Loucy (cell line): ENCODE data around the gene NEO1.

ENCODE experiments used
- H2AFZ ChIP-seq: fragments of 200-600 bp; sonication (generic); 2 replicates; pipeline ENCODE4 v1.6.0; 2016; ENCODE audit warnings: antibody characterized with exemption, mild to moderate bottlenecking, low read length, moderate library complexity
- H3F3A ChIP-seq: fragments of 200-600 bp; 2 replicates; pipeline ENCODE4 v1.6.0; 2016; ENCODE audit warnings: antibody characterized with exemption, low read depth, mild to moderate bottlenecking
- H3K27me3 ChIP-seq: fragments of 200-600 bp; sonication (generic); 2 replicates; pipeline ENCODE4 v1.6.1; 2014; ENCODE audit warnings: low read length, mild to moderate bottlenecking; ENCODE audit not compliant: insufficient read depth, poor library complexity, severe bottlenecking
- H3K36me3 ChIP-seq: fragments of 200-600 bp; sonication (generic); 2 replicates; pipeline ENCODE4 v1.6.1; 2016; ENCODE audit warnings: low read length; ENCODE audit not compliant: insufficient read depth
- H3K4me1 ChIP-seq: fragments of 200-600 bp; sonication (generic); 2 replicates; pipeline ENCODE4 v1.5.1; 2014; ENCODE audit warnings: low read length, mild to moderate bottlenecking; ENCODE audit not compliant: insufficient read depth, poor library complexity, severe bottlenecking
- H3K4me2 ChIP-seq: fragments of 200-600 bp; sonication (generic); 2 replicates; pipeline ENCODE4 v1.6.0; 2014; ENCODE audit warnings: antibody characterized with exemption, low read length, low read depth, mild to moderate bottlenecking; ENCODE audit not compliant: poor library complexity, severe bottlenecking
- H3K4me3 ChIP-seq: fragments of 200-600 bp; sonication (generic); 2 replicates; pipeline ENCODE4 v1.5.1; 2014; ENCODE audit warnings: low read length, mild to moderate bottlenecking, mixed read lengths; ENCODE audit not compliant: poor library complexity, severe bottlenecking
- H3K79me2 ChIP-seq: fragments of 200-600 bp; sonication (generic); 2 replicates; pipeline ENCODE4 v1.6.1; 2014; ENCODE audit warnings: low read length; ENCODE audit not compliant: insufficient read depth
- H3K9ac ChIP-seq: fragments of 200-600 bp; sonication (generic); 2 replicates; pipeline ENCODE4 v1.6.0; 2014; ENCODE audit warnings: mild to moderate bottlenecking, low read depth, low read length, moderate library complexity; ENCODE audit not compliant: poor library complexity, severe bottlenecking
- H3K9me2 ChIP-seq: fragments of 200-600 bp; sonication (generic); replicated peaks from 2 replicates; pipeline ENCODE4 v1.6.1; 2016; ENCODE audit warnings: low read depth, low read length, mixed read lengths
- H3K9me3 ChIP-seq: fragments of 200-600 bp; sonication (generic); 2 replicates; pipeline ENCODE4 v1.6.1; 2014; ENCODE audit warnings: mild to moderate bottlenecking, antibody characterized with exemption, low read length, low read depth; ENCODE audit not compliant: insufficient read depth
- H4K20me1 ChIP-seq: fragments of 200-600 bp; sonication (generic); 2 replicates; pipeline ENCODE4 v1.6.0; 2014; ENCODE audit warnings: antibody characterized with exemption, low read length, mild to moderate bottlenecking; ENCODE audit not compliant: insufficient read depth, poor library complexity, severe bottlenecking
- CTCF ChIP-seq: fragments of 200-600 bp; sonication (generic); conservative IDR thresholded peaks from 2 replicates; pipeline ENCODE4 v1.5.1; 2014; ENCODE audit warnings: mild to moderate bottlenecking, antibody characterized with exemption, low read length
- EZH2phosphoT487 ChIP-seq: fragments of 200-600 bp; IDR thresholded peaks from 2 replicates; pipeline ENCODE4 v1.6.1; 2018; ENCODE audit warnings: antibody characterized with exemption, mild to moderate bottlenecking, moderate library complexity, borderline replicate concordance

Gene NEO1

GRCh38 chr15:73168487-73168886, 116.2 kb downstream of the NEO1 start:
- Histone ChIP-seq H3K27me3 (no peaks in the 10 kb centered on the region), H3K9me2 (no peaks in the 10 kb centered on the region), H3K4me2 (no peak overlapping the region), H3K9me3 (no peaks in the 10 kb centered on the region), H4K20me1 (no peaks in the 10 kb centered on the region), H2AFZ (no peak overlapping the region), H3K36me3 (no peaks in the 10 kb centered on the region), H3K4me3 (no peak overlapping the region), H3F3A (no peaks in the 10 kb centered on the region), H3K79me2 (no peaks in the 10 kb centered on the region), H3K4me1 (no peaks in the 10 kb centered on the region), H3K9ac (no peak overlapping the region)
- TF ChIP-seq CTCF, result no peak
- TF ChIP-seq EZH2phosphoT487, result no peak

- no peaks in the 10 kb centered on the region for H3K27me3 ChIP-seq
- no peak for TF ChIP-seq CTCF
- TF ChIP-seq EZH2phosphoT487, result no peak
- H3F3A ChIP-seq, result no peaks in the 10 kb centered on the region
- no peaks in the 10 kb centered on the region for H4K20me1 ChIP-seq
- no peak overlapping the region for H2AFZ ChIP-seq
- no peaks in the 10 kb centered on the region for H3K36me3 ChIP-seq
- H3K79me2 ChIP-seq, result no peaks in the 10 kb centered on the region
- H3K9me3 ChIP-seq, result no peaks in the 10 kb centered on the region
- no peak overlapping the region for H3K4me2 ChIP-seq
- no peaks in the 10 kb centered on the region for H3K4me1 ChIP-seq
- H3K4me3 ChIP-seq, result no peak overlapping the region
- no peaks in the 10 kb centered on the region for H3K9me2 ChIP-seq
- H3K9ac ChIP-seq, result no peak overlapping the region
Observed at GRCh38 chr15:73171711-73172110, 119.4 kb downstream of the NEO1 start.

- no peak overlapping the region for H2AFZ ChIP-seq
- no peak overlapping the region for H3K9ac ChIP-seq
- no peaks in the 10 kb centered on the region for H3K27me3 ChIP-seq
- H3K4me3 ChIP-seq, result no peak overlapping the region
- no peaks in the 10 kb centered on the region for H3F3A ChIP-seq
- no peak for TF ChIP-seq CTCF
- TF ChIP-seq EZH2phosphoT487, result no peak
- no peaks in the 10 kb centered on the region for H3K79me2 ChIP-seq
- no peaks in the 10 kb centered on the region for H4K20me1 ChIP-seq
- no peaks in the 10 kb centered on the region for H3K9me3 ChIP-seq
- no peaks in the 10 kb centered on the region for H3K36me3 ChIP-seq
- no peaks in the 10 kb centered on the region for H3K9me2 ChIP-seq
- no peak overlapping the region for H3K4me2 ChIP-seq
- no peaks in the 10 kb centered on the region for H3K4me1 ChIP-seq
Observed at GRCh38 chr15:73172508-73172907, 120.2 kb downstream of the NEO1 start.
